Measurements from ENCODE around the gene OR4D5. TPM values are rescaled to one million over a fixed set of nuclear protein-coding genes. Genes with fewer than 3 reads are reported as not detected.

OR4D5 gene
- total RNA-seq, 1 experiment from 2014 or later, result not detected

DNA sequence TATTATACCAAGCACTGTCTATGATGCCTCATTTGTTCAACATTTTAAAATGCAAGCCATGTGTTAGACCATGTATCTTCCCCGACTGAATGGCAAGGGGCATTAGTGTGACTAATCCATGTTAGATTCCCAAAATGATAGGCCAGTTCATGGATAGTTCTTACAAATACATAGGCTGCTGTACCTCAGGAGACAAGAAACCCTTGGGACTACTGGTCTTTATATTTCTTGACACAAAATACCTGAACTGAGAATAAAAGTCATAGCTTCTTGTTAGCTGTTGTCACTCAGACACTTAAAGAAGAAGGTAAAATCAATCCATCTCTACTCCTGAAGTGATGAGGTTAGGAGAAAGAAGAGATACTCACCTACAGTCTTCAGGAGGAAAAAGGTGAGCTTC, 37.5 kb upstream of the OR4D5 start, which contains the start of gene OR8D4:
Gene OR8D4, plus strand, starts transcription at position 301 of the 400 bp plus-strand sequence. CDS start 4,265 bp downstream, outside the sequence.
- DNase-seq, result no peak
- H3K4me1 Mint-ChIP-seq (ENCODE audit: low read depth, unreplicated experiment), result no peaks in the 10 kb centered on the region
- H3K4me3 Mint-ChIP-seq (ENCODE audit: unreplicated experiment), result no peak within 1 kb of the TSS
- no TSS peak for BruUV-seq (replicated peaks)
- intact Hi-C loops (cut with micrococcal nuclease; ENCODE audit: unreplicated experiment), result no loop called here
- POLR2A ChIA-PET, result no interaction called here
- H3K27me3 Mint-ChIP-seq (ENCODE audit: insufficient read depth, unreplicated experiment), result peaks cover 13% of the 10 kb centered on the region
- H3K27me3 ChIP-seq (replicated peaks; ENCODE audit: control insufficient read depth, insufficient read depth, low read length), result no peaks in the 10 kb centered on the region
- no peak within 1 kb of the TSS for H3K27ac Mint-ChIP-seq (ENCODE audit: unreplicated experiment)
- TF ChIP-seq, protein P1, sequence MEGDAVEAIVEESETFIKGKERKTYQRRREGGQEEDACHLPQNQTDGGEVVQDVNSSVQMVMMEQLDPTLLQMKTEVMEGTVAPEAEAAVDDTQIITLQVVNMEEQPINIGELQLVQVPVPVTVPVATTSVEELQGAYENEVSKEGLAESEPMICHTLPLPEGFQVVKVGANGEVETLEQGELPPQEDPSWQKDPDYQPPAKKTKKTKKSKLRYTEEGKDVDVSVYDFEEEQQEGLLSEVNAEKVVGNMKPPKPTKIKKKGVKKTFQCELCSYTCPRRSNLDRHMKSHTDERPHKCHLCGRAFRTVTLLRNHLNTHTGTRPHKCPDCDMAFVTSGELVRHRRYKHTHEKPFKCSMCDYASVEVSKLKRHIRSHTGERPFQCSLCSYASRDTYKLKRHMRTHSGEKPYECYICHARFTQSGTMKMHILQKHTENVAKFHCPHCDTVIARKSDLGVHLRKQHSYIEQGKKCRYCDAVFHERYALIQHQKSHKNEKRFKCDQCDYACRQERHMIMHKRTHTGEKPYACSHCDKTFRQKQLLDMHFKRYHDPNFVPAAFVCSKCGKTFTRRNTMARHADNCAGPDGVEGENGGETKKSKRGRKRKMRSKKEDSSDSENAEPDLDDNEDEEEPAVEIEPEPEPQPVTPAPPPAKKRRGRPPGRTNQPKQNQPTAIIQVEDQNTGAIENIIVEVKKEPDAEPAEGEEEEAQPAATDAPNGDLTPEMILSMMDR (IDR thresholded peaks at IDR 0.05; ENCODE audit: insufficient read depth in 1 of 2, low read depth in 1 of 2, low read length in 1 of 2, severe bottlenecking in 1 of 2, unreplicated experiment in 1 of 2), result no peak
- no peaks in the 10 kb centered on the region for H3K36me3 Mint-ChIP-seq (ENCODE audit: insufficient read depth, unreplicated experiment)
- no peaks in the 10 kb centered on the region for H3K36me3 ChIP-seq (ENCODE audit: control insufficient read depth, insufficient read depth, low read length)
- CTCF ChIA-PET, result no interaction called here
- no peaks in the 10 kb centered on the region for H3K4me1 ChIP-seq
- H3K9me3 Mint-ChIP-seq (ENCODE audit: unreplicated experiment), result no peaks in the 10 kb centered on the region
- no peaks in the 10 kb centered on the region for H3K9me3 ChIP-seq
- no peak within 1 kb of the TSS for H3K4me3 ChIP-seq (ENCODE audit: low read depth, low read length)

DNA sequence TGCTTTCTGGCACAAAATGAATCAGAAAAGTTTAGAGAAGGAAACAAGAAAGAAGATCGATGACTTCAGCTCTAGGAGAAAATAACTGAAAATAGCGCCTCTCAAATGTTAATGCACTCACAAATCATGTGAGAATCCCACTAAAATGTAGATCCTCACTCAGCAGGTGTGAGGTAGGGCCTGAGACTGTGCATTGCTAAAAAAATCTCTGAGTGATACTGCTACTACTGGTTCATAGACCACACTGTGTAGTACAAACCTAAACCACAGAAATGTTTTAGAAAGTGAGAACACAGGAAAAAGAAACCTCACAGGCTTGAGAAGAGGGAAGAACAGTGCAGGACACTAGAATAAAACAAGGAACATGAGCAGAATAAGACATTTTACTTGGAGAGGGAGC, 35.5 kb upstream of the OR4D5 start:
- Mint-ChIP-seq H3K4me1 (ENCODE audit: low read depth, unreplicated experiment) (no peaks in the 10 kb centered on the region), H3K36me3 (ENCODE audit: insufficient read depth, unreplicated experiment) (no peaks in the 10 kb centered on the region), H3K27me3 (ENCODE audit: insufficient read depth, unreplicated experiment) (peaks cover 18% of the 10 kb centered on the region), H3K27ac (ENCODE audit: unreplicated experiment) (no peak overlapping the region), H3K4me3 (ENCODE audit: unreplicated experiment) (no peak overlapping the region), H3K9me3 (ENCODE audit: unreplicated experiment) (no peaks in the 10 kb centered on the region)
- no TSS peak for BruUV-seq (replicated peaks)
- intact Hi-C loops (cut with micrococcal nuclease; ENCODE audit: unreplicated experiment), result no loop called here
- Histone ChIP-seq H3K4me3 (ENCODE audit: low read depth, low read length) (no peak overlapping the region), H3K36me3 (ENCODE audit: control insufficient read depth, insufficient read depth, low read length) (no peaks in the 10 kb centered on the region), H3K27me3 (replicated peaks; ENCODE audit: control insufficient read depth, insufficient read depth, low read length) (no peaks in the 10 kb centered on the region), H3K4me1 (no peaks in the 10 kb centered on the region), H3K9me3 (no peaks in the 10 kb centered on the region)
- DNase-seq, result no peak
- POLR2A ChIA-PET, result no interaction called here
- TF ChIP-seq, protein P1 (IDR thresholded peaks at IDR 0.05; ENCODE audit: insufficient read depth in 1 of 2, low read depth in 1 of 2, low read length in 1 of 2, severe bottlenecking in 1 of 2, unreplicated experiment in 1 of 2), result no peak
- CTCF ChIA-PET, result no interaction called here

DNA sequence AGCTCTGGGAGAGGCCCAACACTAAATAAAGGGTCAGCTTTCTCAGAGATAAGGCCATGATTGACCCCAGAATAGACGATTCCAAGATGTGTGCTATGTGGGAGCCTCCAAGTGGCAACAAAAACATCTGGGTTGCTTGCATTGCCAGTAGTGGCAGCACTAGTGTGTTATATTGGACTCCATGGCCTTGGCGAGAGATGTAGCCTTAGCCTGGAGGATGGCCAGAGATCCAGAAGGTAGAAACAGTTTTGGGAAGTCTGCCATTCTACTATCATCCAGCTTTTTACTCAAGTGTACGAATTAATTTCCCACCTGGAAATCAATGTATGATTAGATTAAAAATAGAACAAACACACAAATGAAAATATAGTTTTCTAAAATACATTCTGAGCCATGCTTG, 34.5 kb upstream of the OR4D5 start:
- ChIA-PET CTCF (no interaction called here), POLR2A (no interaction called here)
- TF ChIP-seq, protein P1 (IDR thresholded peaks at IDR 0.05; ENCODE audit: insufficient read depth in 1 of 2, low read depth in 1 of 2, low read length in 1 of 2, severe bottlenecking in 1 of 2, unreplicated experiment in 1 of 2), result no peak
- Histone ChIP-seq H3K36me3 (ENCODE audit: control insufficient read depth, insufficient read depth, low read length) (no peaks in the 10 kb centered on the region), H3K4me3 (ENCODE audit: low read depth, low read length) (no peak overlapping the region), H3K4me1 (no peaks in the 10 kb centered on the region), H3K27me3 (replicated peaks; ENCODE audit: control insufficient read depth, insufficient read depth, low read length) (no peaks in the 10 kb centered on the region), H3K9me3 (no peaks in the 10 kb centered on the region)
- intact Hi-C loops (cut with micrococcal nuclease; ENCODE audit: unreplicated experiment), result no loop called here
- Mint-ChIP-seq H3K36me3 (ENCODE audit: insufficient read depth, unreplicated experiment) (no peaks in the 10 kb centered on the region), H3K4me1 (ENCODE audit: low read depth, unreplicated experiment) (no peaks in the 10 kb centered on the region), H3K9me3 (ENCODE audit: unreplicated experiment) (no peaks in the 10 kb centered on the region), H3K27me3 (ENCODE audit: insufficient read depth, unreplicated experiment) (peaks cover 18% of the 10 kb centered on the region), H3K4me3 (ENCODE audit: unreplicated experiment) (no peak overlapping the region), H3K27ac (ENCODE audit: unreplicated experiment) (no peak overlapping the region)
- no TSS peak for BruUV-seq (replicated peaks)
- DNase-seq, result no peak

Measured in Caco-2 (cell line).